ENCODE results near the gene AGBL4. TPM values are rescaled to one million over a fixed set of nuclear protein-coding genes. Genes with fewer than 3 reads are reported as not detected.
"Not testable (repeated sequence)": the region's sequence is repeated elsewhere in the genome, so short reads cannot be mapped to it uniquely, and the experiment has no call there.

The AGBL4 gene
- total and polyA plus RNA-seq, 7 donors, result 0.01 to 0.05 TPM; not detected in 5

DNA sequence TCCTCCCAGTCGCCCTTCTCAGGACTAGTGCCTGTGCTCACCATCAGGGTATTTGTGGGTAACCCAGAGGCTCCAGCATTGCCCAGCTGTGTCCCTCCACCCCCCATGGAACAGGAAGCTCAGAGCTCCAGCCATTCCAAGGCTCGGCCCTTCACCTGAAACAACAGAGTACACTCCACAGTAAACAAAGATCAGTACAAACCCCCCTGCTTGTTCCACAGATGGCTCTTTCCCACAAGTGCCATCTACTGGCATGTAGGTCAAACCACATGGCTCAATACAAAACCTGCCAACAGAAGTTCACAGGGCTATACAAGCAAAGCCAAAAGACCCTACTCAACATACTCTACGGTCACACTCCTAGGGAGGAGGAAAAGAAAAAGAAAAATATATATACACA is 258.7 kb downstream of the AGBL4 start:
- no peaks in the 10 kb centered on the region for H3K27me3 ChIP-seq (ENCODE audit: insufficient read depth in 3 of 3, low read length in 2 of 3)
- intact Hi-C loops (cut with DNase I), result no loop called here
- 35 to 65% (median 52%) methylated on average over 3 of the region's 3 CpGs for WGBS, 3 donors
- ATAC-seq (no peak), DNase-seq (no peak)
- TF ChIP-seq, protein P1, sequence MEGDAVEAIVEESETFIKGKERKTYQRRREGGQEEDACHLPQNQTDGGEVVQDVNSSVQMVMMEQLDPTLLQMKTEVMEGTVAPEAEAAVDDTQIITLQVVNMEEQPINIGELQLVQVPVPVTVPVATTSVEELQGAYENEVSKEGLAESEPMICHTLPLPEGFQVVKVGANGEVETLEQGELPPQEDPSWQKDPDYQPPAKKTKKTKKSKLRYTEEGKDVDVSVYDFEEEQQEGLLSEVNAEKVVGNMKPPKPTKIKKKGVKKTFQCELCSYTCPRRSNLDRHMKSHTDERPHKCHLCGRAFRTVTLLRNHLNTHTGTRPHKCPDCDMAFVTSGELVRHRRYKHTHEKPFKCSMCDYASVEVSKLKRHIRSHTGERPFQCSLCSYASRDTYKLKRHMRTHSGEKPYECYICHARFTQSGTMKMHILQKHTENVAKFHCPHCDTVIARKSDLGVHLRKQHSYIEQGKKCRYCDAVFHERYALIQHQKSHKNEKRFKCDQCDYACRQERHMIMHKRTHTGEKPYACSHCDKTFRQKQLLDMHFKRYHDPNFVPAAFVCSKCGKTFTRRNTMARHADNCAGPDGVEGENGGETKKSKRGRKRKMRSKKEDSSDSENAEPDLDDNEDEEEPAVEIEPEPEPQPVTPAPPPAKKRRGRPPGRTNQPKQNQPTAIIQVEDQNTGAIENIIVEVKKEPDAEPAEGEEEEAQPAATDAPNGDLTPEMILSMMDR (IDR thresholded peaks at IDR 0.05), result no peak
- no peak overlapping the region for H3K4me3 ChIP-seq
- no peak overlapping the region for H3K27ac ChIP-seq
- H3K9me3 ChIP-seq, result peaks cover 5% of the 10 kb centered on the region
- no peaks in the 10 kb centered on the region for H3K36me3 ChIP-seq (ENCODE audit: insufficient read depth in 1 of 2, low read depth in 1 of 2)
- H3K4me1 ChIP-seq, result no peaks in the 10 kb centered on the region

DNA sequence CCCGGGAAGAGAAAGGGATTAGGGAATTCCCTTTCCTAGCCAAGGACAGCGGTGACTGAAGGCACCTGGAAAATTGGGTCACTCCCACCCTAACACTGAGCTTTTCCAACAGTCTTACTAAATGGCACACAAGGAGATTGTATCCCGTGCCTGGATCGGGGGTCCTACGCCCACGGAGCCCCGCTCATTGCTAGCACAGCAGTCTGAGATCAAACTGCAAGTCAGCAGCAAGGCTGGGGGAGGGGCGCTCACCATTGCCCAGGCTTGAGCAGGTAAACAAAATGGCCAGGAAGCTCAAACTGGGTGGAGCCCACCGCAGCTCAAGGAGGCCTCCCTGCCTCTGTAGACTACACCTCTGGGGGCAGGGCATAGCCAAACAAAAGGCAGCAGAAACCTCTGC is 285.6 kb downstream of the AGBL4 start:
- intact Hi-C loops (cut with DNase I); H3K27me3 ChIP-seq (ENCODE audit: insufficient read depth in 3 of 3, low read length in 2 of 3); ATAC-seq; H3K36me3 ChIP-seq (ENCODE audit: insufficient read depth in 1 of 2, low read depth in 1 of 2); H3K9me3 ChIP-seq; H3K27ac ChIP-seq; H3K4me1 ChIP-seq; H3K4me3 ChIP-seq: not testable (repeated sequence)
- peak in 1 of 2 donors; percentile 35 for DNase-seq
- WGBS, 3 donors, result 89 to 93% (median 90%) methylated on average over 9 of the region's 9 CpGs

GRCh38 chr1:49728377-49728776 is 295.4 kb downstream of the AGBL4 start:
- Histone ChIP-seq H3K4me1 (no peaks in the 10 kb centered on the region), H3K4me3 (no peak overlapping the region), H3K9me3 (no peaks in the 10 kb centered on the region), H3K36me3 (ENCODE audit: insufficient read depth in 1 of 2, low read depth in 1 of 2) (no peaks in the 10 kb centered on the region), H3K27me3 (ENCODE audit: insufficient read depth in 3 of 3, low read length in 2 of 3) (no peaks in the 10 kb centered on the region), H3K27ac (no peak overlapping the region)
- intact Hi-C loops (cut with DNase I), result no loop called here
- TF ChIP-seq, protein P1 (IDR thresholded peaks at IDR 0.05), result no peak
- DNase-seq (no peak), ATAC-seq (no peak)
- 37 to 61% (median 50%) methylated on average over 1 of the region's 1 CpG for WGBS, 3 donors

DNA sequence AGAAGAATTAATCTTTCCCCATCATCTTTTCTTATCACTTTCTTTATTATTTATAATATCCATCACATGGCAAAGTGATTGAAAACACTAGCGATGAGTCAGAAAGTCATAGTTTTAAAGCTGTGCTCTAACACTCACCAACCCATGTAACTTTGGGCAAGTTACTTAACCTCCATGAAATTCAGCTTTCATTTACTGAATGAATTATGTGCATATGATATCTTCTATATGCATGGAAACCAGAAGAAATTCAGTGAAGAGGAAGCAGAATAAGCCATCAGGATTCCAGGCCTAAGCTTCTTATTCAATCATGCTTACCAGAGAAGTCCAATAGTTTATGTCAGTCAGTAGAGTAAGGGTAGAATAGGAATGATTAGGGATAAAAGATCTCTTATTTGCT is 300.1 kb downstream of the AGBL4 start:
- H3K27ac ChIP-seq, result no peak overlapping the region
- ATAC-seq (no peak), DNase-seq (no peak)
- H3K4me1 ChIP-seq, result no peaks in the 10 kb centered on the region
- H3K27me3 ChIP-seq (ENCODE audit: insufficient read depth in 3 of 3, low read length in 2 of 3), result no peaks in the 10 kb centered on the region
- 89 to 100% (median 97%) methylated on average over 1 of the region's 1 CpG for WGBS, 3 donors
- no peak overlapping the region for H3K4me3 ChIP-seq
- TF ChIP-seq, protein P1 (IDR thresholded peaks at IDR 0.05), result no peak
- H3K9me3 ChIP-seq, result no peaks in the 10 kb centered on the region
- intact Hi-C loops (cut with DNase I), result no loop called here
- H3K36me3 ChIP-seq (ENCODE audit: insufficient read depth in 1 of 2, low read depth in 1 of 2), result no peaks in the 10 kb centered on the region

DNA sequence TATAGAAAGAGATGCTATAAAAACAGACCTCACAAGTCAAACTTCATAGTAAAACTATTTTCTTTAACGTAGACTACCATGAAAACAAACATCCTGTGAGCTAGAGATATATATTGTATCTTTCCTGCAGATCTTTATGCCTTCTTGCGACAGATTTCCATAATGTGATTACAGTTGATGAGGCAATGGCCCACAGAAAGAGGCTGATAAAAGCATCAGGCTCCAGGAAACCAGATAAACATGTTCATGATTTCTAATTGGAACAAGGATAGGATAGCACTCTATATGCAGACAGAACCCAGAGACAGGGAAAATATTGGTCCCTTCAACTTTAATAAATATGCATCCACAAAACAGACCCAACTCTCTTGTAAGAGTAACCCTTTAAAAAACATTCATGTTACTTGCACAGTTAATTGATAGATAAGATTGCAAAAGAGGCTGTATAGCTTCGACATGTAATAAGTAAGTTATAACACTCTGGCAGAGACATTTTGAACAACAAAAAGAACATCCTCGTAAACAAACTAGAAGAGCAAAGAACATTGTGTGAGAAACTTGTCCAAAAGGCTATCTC is 329.4 kb downstream of the AGBL4 start:
- Histone ChIP-seq H3K27me3 (ENCODE audit: insufficient read depth in 3 of 3, low read length in 2 of 3) (no peaks in the 10 kb centered on the region), H3K4me3 (no peak overlapping the region), H3K4me1 (no peaks in the 10 kb centered on the region), H3K36me3 (ENCODE audit: insufficient read depth in 1 of 2, low read depth in 1 of 2) (no peaks in the 10 kb centered on the region), H3K27ac (no peak overlapping the region), H3K9me3 (peaks cover 1% of the 10 kb centered on the region)
- DNase-seq, result no peak
- intact Hi-C loops (cut with DNase I), result no loop called here
- no peak for ATAC-seq
- 71 to 74% (median 71%) methylated on average over 4 of the region's 4 CpGs for WGBS, 3 donors
- TF ChIP-seq, protein P1 (IDR thresholded peaks at IDR 0.05), result no peak

Measured in psoas muscle (tissue), 8 donors.